Activated naive CD4-positive, alpha-beta T cell (primary cell): ENCODE results near the gene RAB7A.
"Not testable (repeated sequence)": the region's sequence is repeated elsewhere in the genome, so short reads cannot be mapped to it uniquely, and the experiment has no call there.

Experiments
- DNase-seq, 4 experiments: peaks; one replicate each; lab custom pipeline; 2025; lab: John Stamatoyannopoulos, UW

The RAB7A gene

GRCh38 chr3:128760042-128760441 is 34.1 kb downstream of the RAB7A start:
- no peak for DNase-seq

GRCh38 chr3:128760881-128761280 is 34.9 kb downstream of the RAB7A start:
- DNase-seq, result no peak

GRCh38 chr3:128761392-128761791 is 35.4 kb downstream of the RAB7A start:
- no peak for DNase-seq

DNA sequence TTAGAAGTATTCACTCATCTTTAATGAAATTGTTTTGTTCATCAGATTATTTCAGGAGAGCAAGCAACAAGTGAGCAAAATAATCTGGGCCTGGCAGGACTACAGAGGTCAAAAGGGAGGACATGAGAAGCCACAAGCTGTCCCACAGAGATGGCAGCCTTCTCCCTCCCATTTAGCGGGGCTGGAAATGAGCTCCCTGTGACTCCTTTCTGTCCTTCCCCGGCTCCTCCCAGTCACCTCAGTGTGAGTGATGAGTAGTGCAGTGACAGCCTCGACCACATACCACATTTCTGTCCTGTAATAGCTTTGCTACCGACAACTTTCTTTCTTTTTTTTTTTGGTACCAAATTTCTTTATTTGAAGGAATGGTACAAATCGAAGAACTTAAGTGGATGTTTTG is 38.0 kb downstream of the RAB7A start:
- DNase-seq, result no peak

DNA sequence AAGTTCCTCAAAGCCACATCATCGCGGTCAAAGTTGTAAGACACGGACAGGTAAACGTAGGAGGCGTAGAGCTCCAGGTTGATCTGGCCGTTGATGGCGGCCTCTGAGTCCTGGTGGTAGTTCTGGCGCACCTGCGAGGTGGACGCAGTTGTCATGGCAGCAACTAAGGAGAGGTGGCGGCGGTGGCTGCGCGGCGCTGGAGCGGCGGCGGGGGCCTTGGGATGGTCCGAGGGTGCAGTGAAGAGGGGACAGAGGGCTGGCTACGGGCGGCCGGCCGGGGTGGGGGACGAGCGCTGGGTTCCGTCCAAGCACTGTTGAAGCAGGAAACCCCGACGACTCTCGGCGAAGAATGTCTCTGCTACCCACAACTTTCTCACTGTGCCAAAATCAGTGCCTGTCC is 38.9 kb downstream of the RAB7A start:
- no peak for DNase-seq

DNA sequence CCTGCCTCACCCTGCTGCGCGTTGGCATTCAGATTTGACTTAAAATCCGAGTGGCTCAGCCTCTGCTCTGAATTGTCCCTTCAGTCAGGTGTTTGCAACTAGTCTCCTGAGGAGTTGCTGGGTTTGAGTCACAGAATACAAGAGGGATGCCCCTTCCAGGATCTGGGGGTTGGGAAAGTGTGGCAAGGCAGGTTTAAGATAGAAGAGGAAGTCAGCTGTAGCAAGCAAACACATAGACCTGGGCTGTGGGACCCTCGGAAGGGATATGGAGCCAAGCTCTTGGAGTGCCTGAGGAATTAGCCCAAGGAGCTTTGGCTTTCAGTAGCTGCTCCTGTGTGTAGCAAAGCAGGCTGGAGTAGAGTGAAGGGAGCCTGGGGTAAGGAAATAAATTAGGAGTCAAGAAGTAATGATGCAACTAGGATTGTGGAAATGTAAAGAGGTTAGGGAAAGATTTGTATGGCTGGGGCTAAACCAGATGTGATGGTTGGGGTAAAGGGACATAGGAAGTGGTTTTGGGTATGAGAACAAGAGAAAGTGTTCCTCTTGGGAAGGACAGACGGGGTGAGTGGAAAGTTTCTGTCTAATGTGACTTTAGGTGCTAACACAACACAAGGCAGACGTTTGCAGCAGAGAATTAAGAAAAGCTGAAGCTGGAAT is 41.2 kb downstream of the RAB7A start:
- no peak for DNase-seq

- DNase-seq, result no peak
Observed at GRCh38 chr3:128768471-128768870, 42.5 kb downstream of the RAB7A start.

DNA sequence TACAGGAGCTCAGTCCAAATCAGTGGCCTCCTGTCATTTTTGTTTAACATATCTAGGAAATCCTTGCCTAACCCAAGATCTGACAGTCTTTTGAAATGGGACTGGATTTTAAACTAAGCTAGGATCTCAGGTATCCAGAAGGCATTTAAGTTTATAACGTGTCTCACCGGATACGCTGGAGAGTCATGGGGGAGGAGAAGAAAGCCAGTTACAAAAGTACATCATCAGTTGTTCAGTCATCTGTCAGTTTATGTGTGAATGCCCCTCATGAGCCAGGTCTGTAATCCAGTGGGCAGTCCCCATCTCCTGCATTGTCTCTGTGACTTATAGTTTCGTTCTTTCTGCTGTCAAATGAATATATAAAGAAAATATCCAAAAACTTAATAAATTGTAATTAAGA is 44.4 kb downstream of the RAB7A start:
- no peak for DNase-seq

DNA sequence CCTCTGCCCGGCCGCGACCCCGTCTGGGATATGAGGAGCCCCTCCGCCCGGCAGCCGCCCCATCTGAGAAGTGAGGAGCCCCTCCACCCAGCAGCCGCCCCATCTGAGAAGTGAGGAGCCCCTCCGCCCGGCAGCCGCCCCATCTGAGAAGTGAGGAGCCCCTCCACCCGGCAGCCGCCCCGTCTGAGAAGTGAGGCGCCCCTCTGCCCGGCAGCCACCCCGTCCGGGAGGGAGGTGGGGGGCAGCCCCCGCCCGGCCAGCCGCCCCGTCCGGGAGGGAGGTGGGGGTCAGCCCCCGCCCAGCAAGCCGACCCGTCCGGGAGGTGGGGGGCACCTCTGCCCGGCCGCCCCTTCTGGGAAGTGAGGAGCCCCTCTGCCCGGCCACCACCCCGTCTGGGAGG is 47.2 kb downstream of the RAB7A start:
- DNase-seq, result not testable (repeated sequence)

DNA sequence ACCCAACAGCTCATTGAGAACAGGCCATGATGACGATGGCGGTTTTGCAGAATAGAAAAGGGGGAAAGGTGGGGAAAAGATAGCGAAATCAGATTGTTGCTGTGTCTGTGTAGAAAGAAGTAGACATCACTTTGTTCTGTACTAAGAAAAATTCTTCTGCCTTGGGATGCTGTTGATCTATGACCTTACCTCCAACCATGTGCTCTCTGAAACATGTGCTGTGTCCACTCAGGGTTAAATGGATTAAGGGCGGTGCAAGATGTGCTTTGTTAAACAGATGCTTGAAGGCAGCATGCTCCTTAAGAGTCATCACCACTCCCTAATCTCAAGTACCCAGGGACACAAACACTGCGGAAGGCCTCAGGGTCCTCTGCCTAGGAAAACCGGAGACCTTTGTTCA is 47.6 kb downstream of the RAB7A start:
- not testable (repeated sequence) for DNase-seq

GRCh38 chr3:128775241-128775640 is 49.3 kb downstream of the RAB7A start:
- no peak for DNase-seq

- no peak for DNase-seq
Observed at GRCh38 chr3:128775906-128776542, 50.0 kb downstream of the RAB7A start.

DNA sequence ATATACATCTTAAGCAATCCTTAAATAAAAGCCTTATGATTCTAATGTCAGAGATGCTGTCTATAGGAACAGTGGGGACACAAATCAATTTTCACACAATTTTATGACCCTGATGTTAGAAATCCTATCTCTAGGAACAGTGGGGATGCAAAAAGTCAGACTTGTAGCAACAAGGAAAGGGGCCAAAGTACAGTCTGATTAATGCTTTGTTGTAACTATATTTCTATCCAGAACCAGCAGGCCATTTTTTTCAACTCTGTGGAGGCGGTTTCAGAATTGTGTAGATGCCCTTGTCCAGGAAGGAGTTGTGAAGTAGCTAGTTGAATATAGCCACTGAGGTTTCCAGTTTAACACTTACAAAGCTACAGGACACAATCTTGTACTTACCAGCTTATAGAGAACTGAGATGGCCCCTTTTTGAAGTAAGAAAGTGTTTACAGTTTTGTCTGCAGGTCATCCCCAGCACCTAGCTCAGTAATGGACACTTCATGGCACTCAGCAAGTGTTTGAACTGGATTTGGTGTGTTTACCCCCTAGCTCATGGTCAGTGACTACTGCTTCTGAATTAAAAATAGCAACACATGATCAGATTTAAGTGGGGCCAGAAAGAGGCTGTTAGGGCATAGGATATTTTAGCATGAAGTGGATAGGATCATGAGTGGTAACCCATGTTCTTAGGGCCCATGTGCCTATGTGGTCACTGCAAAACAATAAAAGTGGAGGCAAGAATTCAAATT is 54.3 kb downstream of the RAB7A start:
- DNase-seq, result no peak

DNA sequence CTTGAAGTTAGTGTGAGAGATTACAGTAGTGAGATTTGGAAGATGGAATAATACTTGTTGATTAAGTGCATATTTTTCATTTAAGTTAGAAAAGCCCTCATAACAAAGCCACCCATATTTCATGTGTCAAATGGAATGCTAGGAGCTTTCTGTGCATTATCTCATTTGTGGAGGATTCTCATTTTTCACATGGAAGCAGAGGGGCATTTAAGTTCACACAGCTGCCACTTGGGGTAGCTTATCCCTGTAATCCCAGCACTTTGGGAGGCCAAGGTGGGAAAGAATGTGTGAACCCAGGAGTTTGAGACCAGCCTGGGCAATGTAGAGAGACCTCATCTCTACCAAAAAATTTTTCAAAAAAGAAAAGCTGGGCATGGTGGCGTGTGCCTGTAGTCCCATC is 55.2 kb downstream of the RAB7A start:
- DNase-seq, result no peak

DNA sequence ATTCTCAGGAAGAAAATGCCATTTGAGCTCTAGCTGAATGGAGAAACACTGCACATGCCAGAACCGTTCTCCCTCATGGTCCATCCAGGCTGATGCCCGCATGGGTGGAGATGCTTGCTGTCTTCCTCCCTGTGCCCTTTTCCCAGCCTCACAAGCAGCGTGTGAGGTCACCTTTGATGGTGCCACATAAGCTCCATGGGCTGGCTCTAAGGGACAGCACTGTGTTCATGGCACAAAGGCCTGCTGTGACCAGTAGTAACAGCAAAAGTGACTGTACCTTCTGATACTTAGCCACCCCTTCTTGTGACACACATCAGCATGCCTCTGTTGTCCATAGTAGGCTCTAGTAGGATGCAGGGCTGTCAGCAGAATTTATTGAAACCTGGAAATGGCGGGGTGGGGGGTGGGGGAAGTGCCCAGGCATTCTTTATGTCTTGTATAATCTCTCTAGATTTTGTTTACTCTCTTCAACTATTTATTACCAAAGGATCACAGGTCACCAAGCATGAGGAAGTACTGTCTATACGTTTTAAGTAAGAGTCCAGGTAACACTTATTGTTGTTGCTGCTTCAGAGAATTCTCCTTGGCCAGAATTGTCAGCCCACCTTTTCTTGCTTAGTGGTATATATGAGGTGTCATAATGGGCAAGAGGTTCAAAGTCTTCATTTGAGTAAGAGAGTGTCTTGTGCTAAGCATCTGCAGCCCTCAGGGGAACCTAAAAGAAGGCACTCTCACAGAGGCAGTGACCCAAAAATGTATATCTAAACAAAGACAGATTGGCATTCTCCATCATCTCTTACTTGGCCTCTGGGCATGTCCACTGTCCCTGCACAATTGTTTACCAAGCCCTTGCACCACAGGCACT is 56.5 kb downstream of the RAB7A start:
- no peak for DNase-seq

GRCh38 chr3:128783774-128784173 is 57.8 kb downstream of the RAB7A start:
- no peak for DNase-seq

GRCh38 chr3:128784232-128784631 is 58.2 kb downstream of the RAB7A start:
- DNase-seq, result peak in 2 of 4 experiments; percentile 50 to 55

DNA sequence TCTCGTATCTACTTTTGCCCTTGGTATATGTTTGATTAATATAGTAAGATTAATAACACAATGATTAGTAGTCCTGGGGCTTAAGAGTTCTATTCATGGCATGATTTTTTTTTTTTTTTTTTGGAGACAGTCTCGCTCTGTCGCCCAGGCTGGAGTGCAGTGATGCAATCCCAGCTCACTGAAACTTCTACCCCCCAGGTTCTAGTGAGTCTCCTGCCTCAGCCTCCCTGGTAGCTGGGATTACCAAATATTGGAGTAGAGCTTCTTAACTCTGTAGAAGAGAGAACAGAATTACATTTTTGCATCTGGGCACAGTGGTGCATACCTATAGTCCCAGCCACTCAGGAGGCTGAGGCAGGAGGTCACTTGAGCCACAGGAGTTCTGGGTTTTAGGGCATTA is 58.9 kb downstream of the RAB7A start:
- DNase-seq, result no peak

DNA sequence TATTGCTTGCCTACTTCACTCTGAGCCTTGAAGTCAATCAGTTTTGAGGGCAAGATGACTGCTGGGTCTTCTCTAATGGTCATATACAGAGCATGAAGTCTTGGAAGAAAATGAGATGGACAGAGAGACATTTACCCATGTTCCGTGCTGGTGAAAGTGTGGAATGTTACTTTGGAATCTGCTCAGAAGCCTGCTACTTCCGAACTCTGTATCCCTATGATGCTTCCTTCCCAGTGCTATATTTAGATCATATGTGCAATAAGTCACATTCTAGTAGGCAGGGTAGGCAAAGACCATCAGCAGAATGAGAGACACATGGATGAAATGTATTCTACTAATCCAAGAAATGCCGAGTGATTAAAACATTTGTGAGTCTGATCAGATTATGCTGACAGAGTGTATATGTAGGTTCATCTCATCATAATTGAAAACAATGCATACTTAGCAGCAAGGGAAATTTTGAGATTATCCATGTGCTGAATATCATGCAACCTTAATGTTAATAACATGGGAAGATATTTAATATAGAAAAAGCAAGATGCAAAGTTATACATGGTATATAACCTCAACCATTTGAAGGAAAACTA is 60.5 kb downstream of the RAB7A start:
- DNase-seq, result no peak

GRCh38 chr3:128787256-128788253 is 61.6 kb downstream of the RAB7A start:
- no peak for DNase-seq
